Lower leg skin (tissue), 3 donors: ENCODE results near the gene SRMS.

Source experiments
- POLR2A ChIP-seq, 2 donors: fragments of 450-650 bp; IDR thresholded peaks; one replicate each; pipeline ENCODE4 v1.6.1; 2016 to 2017; ENCODE audit warnings: antibody characterized with exemption in 2 of 2, mild to moderate bottlenecking in 1 of 2, moderate library complexity in 1 of 2
- TF ChIP-seq, protein P1 (sequence below), 3 donors: fragments of 450-650 bp; IDR thresholded peaks; one replicate each; pipeline ENCODE4 v1.5.1; 2016; ENCODE audit warnings: antibody characterized with exemption in 3 of 3, mild to moderate bottlenecking in 3 of 3, moderate library complexity in 2 of 3

DNA sequence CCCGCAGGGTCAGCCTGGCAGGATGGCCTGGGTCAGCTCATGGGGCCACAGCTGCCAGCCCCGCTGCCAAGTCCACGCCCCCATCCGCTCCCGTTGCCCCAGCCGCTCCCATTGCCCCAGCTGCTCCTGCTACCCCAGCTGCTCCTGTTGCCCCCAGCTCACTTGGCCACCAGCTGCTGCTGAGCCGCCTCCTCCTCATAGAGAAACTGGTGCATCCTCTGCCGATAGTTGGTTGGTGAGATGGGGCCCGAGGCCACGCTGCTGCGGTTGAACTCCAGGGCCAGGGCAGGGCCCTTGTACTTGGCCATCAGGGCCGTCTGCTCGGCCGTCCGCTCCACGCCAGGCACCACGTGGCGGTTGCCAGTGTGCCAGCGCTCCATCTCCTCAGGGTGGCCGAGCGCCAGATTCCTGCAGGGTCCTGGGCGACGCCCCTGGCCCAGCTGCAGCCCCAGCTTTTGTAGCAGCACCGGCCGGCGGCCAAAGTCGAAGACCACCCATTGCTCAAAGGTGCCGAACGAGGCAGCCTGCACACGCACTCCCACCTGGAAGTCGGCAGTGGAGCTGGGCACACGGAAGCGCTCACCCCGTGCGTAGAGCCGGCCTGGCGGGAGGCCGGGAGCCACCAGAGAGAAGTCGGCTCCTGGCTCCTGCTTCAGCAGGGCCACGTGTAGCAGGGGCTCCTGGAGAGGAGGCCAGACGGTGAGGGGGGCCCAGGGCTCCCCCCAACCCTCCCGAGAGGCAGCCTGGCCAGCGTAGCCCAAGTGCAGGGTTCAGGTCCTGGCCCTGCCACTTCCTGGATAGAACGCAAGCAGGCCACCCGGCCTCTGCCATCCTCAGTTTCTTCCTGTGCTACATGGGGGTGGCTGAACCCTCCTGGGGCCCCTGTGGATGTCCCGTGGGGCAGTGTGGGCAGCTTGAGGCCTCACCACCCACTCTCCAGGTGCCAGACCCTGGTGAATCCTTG, 21.7 kb upstream of the SRMS start:
- TF ChIP-seq, protein P1, sequence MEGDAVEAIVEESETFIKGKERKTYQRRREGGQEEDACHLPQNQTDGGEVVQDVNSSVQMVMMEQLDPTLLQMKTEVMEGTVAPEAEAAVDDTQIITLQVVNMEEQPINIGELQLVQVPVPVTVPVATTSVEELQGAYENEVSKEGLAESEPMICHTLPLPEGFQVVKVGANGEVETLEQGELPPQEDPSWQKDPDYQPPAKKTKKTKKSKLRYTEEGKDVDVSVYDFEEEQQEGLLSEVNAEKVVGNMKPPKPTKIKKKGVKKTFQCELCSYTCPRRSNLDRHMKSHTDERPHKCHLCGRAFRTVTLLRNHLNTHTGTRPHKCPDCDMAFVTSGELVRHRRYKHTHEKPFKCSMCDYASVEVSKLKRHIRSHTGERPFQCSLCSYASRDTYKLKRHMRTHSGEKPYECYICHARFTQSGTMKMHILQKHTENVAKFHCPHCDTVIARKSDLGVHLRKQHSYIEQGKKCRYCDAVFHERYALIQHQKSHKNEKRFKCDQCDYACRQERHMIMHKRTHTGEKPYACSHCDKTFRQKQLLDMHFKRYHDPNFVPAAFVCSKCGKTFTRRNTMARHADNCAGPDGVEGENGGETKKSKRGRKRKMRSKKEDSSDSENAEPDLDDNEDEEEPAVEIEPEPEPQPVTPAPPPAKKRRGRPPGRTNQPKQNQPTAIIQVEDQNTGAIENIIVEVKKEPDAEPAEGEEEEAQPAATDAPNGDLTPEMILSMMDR (IDR thresholded peaks at IDR 0.05) = no peak
- no peak for TF ChIP-seq POLR2A (IDR thresholded peaks at IDR 0.05)
